GM19043 (cell line): ENCODE data around the gene NCS1.

Experiments
- ATAC-seq: cut with Tn5 transposase; IDR thresholded peaks from one replicate; pipeline ENCODE4 v1.9.1; 2021; ENCODE audit warnings: low read depth; ENCODE audit not compliant: unreplicated experiment

The NCS1 gene

GRCh38 chr9:130174025-130174424 is 1.8 kb downstream of the NCS1 start:
- no peak for ATAC-seq

- no peak for ATAC-seq
These were observed 2.7 kb downstream of the NCS1 start for GRCh38 chr9:130174920-130175321.

DNA sequence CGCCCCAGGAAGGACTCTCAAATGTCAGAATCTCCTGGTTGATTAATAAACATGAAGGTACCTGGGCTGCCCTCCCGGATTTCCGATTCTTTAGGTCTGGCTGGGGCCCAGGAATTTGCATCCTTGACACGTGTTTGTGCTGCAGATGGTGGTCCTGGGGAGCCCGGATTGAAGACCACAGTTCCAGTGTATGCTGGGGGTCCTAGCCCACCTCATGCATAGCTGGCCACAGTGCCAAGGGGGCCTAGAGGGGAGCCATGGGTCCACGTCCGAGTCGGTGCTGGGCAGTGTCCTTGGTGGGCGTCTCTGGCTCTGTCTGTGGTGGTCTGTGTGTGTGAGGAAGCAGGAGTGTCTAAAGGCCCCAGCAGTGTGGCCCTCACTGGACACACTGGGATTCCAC is 3.2 kb downstream of the NCS1 start:
- no peak for ATAC-seq

- no peak for ATAC-seq
These were observed 4.6 kb downstream of the NCS1 start for GRCh38 chr9:130176760-130177159.

DNA sequence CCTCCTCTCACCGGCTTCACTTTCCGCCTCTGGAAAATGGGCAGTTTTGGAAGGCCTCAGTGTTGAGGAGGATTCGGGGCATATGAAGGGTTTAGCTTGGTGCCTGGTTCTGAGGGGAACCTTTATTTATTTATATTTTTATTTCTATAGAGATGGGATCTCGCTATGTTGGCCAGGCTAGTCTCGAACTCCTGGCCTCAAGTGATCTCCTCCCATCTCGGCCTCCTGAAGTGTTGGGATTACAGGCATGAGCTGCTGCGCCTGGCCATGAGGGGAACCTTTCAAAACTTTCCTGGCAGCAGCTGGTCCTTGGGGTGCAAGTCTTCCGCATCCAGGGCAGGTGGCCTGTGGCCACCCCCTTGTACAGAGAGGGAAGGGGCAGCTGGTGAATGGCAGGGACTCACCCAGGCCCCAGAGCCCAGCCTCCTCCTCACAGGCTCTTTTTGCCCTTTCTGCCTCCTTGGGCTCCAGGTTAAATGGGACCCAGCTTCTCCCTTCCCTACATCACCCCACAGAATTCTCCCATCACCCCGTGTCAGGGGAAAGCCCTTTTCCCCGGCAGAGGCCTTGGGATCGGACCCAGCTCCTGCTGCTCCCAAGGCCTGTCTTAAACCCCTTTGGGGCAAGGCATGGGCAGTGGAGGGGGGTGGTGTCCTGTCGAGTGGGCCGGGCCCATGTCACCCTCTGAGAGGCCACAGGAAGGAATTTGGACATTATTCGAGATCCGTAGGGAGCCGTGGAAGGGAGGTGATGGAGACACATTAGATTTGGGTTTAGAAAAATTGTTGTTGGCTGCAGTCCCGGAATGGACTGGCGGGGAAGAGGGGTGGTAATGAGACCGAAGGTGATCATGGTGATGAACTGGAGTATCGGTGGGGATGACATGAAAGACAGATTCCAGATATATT is 5.9 kb downstream of the NCS1 start:
- ATAC-seq, result no peak

DNA sequence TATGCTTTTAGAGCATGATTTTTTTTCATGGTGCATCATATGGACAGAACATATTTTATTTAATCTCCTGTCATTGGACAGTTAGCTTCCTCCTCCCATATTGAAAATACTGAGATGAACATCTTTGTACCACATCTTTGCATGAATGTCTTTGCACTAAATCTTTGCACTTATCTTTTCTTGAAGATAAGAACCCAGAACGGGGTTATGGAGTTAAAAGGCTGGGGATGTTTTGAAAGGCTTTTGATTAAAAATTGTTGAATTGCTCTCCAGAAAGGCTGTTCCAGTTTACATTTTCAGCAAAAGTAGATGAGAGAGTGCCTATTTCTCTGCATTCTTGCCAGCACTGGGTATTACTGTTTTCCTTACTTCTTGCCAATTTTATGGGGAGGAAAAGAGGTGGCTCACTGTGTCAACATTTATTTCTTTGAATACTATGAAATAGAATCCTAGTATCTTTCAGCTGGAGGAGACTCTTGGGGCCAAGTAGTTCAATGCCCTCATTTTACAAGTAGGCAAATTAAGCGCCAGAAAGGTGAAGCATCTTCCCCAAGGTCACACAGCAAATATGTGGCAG is 7.2 kb downstream of the NCS1 start:
- ATAC-seq, result no peak

DNA sequence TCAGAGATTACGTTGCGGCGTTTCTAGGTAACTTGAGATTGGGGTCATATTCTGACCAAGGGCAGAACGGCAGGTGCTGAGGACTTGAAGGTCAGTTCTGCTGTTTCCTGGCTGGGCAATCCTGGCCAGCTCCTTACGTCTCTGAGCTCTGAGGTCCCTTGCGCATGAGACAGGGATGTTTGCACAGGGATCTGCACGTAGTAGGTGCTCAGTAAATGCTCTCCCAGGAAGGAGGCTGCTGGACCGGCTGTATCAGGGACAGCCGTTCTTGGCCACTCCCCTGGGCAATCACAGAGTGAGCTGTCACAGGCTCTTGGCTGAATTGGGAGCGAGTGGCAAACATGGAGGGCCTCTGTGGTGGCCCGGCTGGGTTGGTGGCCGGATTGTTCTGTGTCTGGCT is 8.3 kb downstream of the NCS1 start:
- no peak for ATAC-seq

- ATAC-seq, result no peak
These were observed 9.6 kb downstream of the NCS1 start for GRCh38 chr9:130181678-130182380.

GRCh38 chr9:130182381-130182909 is 10.2 kb downstream of the NCS1 start:
- no peak for ATAC-seq

GRCh38 chr9:130183133-130183762 is 11.0 kb downstream of the NCS1 start:
- no peak for ATAC-seq

DNA sequence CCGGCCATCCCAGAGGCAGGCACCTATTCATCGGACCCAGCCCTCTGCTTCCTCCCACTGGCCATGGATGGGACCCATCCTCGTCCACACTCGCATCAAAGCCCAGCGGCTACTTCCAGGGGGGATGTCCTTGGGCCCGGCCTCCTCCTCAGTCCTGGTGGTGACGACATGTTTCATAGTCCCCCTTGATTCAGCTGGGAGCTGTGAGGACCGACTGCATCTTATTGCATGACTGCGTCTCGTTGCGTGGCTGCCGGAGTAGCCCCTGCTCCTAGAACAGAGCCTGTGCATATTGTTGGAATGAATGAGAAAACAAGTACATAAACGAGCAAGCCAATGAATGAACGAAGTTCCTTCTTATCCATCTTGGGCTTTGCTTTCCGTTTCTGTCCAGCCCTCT is 12.8 kb downstream of the NCS1 start:
- ATAC-seq, result no peak

DNA sequence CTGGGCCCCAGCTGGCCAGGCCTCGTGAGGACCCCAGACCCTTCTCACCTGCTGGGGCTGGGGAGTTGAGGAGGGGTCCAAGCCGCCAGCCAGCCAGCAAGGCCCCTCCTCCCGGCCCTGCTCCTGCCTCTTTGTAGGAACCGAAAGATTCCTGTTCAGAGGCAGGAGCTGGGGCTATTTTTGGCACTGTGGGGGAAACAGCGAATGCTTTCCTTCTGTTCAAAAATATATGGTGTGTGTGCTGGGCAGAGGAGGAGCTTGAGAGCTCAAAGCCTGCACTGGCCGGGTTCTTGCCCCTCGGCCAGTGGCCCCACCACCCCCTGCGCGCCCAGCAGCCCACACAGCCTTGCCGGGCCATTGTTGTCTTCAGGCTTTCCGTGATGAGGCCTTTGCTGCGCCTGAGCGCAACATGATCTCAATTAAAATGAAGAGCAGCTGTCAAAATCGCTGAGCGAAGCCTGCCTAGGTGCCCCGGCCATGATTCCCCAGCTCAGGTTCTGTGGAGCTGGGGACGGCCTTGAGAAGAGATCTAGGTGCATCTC is 13.4 kb downstream of the NCS1 start:
- ATAC-seq, result no peak

DNA sequence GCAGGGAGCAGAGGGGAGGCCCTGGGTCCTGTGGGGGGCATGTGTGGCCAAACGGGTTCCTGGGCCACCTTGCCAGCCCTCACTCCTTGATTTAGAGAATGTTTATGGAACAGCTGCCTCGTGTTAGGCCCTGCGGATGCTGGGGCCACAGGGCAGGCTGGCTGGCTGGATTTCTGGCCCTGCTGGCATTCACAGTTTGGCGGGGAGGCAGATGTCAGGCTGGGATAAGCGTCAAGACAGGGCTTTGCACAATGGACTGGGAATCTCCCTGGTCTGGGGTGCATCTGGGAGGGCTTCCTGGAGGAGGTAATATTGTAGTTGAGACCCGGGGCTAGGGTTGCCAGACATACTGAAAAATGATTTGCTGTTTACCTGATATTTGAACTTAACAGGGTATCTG is 13.8 kb downstream of the NCS1 start:
- ATAC-seq, result no peak

DNA sequence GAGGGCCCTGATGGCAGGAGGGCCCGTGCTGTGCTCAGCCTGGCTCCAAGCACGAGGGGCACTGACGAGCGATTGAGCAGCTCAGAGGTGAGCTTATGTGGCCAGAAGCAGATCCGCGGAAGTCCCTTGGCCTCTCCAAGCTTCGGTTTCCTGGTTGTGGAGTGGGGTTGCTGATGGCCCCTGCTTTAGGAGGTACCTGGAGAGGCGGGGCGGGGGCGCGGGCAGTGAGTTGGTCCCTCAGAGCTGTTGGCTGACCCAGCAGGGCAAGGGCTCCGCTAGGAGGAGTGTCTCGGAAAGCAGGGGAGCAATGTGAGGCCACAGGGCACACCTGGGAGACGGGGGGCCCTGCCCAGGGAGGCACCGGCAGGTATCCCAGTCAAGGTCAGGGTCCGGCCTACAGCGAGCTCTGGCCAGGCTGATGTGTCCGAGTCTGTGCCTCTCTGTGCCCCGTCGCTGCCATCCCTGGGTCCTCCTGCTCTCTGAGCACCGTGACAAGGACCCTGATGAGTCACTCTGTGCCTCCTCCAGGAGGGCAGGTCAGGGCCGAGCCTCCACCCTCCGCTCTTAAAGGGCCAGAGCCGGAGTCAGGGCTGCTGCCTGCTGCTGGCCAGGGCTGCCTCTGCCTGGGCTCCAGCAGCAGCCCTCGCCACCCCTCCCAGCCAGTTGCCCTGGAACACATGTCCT is 14.8 kb downstream of the NCS1 start:
- ATAC-seq, result no peak

DNA sequence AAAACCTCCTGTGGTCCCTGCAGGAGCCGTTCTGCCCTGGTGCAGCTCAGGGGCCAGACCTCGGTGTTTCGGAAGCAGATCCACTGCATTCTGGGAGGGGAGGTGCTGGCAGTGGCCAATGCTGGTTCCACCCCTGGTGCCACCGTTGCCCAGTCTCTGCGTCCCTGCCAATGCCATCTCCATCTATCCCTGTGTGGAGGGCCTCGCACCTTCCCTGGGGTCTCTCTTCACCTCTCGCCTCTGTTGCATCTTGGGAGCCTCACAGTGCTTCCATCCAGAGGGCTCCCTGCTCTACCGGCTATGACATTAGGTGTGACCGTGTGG is 15.3 kb downstream of the NCS1 start:
- no peak for ATAC-seq

- no peak for ATAC-seq
These were observed 16.8 kb downstream of the NCS1 start for GRCh38 chr9:130188860-130189481.

DNA sequence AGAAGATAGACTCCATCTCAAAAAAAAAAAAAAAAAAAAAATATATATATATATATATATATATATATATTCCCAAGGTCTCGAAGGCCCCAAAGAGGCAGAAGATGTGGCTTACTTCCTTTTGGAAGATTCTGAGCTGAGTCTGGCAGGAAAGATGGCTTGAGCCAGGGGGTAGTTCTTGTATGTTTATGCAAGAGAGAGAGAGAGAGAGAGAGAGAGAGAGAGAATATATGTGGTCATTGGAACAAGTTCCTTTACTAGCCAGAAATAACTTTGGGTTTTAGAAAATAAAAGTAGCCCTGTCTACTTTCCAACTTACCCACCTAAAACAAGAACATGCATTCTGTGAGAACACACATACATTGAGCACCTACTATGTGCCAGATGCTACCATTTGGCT is 17.6 kb downstream of the NCS1 start:
- ATAC-seq, result no peak

DNA sequence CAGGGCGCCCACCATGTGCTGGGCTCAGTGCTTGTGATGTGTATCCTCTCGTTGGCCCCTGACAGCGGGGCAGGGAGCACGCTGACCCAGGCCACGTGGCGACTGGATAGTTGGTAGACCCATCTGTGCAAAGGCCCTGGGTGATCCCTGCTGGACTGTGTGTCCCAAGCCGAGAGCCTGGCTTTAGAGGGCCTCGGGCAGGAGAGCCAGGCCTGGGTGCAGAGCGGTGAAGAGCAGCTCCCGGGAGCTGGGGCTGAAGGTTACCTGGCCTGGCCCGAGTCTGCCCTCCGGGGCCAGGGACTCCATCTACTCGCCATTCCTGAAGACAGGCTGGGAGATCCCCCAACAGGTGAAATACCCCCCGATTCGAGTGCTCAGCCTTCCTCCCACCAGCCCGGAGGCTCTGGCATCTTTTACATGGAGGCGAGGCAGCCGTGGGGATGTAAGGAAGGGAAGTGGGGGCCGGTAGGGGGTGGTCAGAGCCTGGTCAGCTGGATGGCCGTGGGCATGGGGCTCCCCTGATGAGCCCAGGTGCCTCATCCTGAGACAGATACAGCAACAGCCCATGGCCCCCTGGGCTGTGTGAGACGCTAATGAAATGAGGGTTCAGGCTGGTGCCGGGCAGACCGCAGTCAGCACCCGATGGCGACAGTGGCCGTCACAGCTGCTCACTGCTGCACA is 19.0 kb downstream of the NCS1 start:
- no peak for ATAC-seq

- ATAC-seq, result no peak
These were observed 19.5 kb downstream of the NCS1 start for GRCh38 chr9:130191749-130192120.
